Mammary epithelial cell (primary cell): Measurements from ENCODE around the gene UPB1.

Experiments used
- EZH2 ChIP-seq: IDR thresholded peaks from 2 replicates; pipeline ENCODE4 v1.6.1; 2012; ENCODE audit warnings: low read length, inconsistent platforms, borderline replicate concordance
- TF ChIP-seq, protein P1 (sequence below), 2 donors: IDR thresholded peaks in 1 of 2; conservative IDR thresholded peaks in 1 of 2; 2 replicates each; pipeline ENCODE4 v1.5.1; 2011 to 2012; ENCODE audit warnings: inconsistent platforms in 2 of 2, low read length in 2 of 2, mild to moderate bottlenecking in 2 of 2, control low read depth in 1 of 2, low read depth in 1 of 2; ENCODE audit not compliant: insufficient read depth in 1 of 2; ENCODE audit errors: extremely low read depth in 1 of 2

DNA sequence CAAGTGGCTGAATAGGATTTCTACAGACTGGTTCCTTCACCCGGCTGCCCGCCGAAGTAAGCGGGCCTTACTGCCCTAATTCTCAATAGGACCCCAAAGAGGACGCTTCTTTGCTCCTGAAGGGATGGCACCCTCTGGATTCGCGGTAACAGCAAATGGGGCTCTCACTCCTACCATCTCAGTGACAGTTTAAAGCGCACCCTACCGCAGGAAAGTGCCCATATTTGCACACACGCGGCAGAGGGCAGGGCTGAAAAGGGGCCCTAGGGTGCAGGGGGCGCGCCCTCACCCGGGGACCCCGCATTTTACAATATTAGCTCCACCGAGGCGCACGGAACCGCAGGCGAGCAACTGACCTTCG is 985 bp upstream of the UPB1 start:
- TF ChIP-seq, protein P1, sequence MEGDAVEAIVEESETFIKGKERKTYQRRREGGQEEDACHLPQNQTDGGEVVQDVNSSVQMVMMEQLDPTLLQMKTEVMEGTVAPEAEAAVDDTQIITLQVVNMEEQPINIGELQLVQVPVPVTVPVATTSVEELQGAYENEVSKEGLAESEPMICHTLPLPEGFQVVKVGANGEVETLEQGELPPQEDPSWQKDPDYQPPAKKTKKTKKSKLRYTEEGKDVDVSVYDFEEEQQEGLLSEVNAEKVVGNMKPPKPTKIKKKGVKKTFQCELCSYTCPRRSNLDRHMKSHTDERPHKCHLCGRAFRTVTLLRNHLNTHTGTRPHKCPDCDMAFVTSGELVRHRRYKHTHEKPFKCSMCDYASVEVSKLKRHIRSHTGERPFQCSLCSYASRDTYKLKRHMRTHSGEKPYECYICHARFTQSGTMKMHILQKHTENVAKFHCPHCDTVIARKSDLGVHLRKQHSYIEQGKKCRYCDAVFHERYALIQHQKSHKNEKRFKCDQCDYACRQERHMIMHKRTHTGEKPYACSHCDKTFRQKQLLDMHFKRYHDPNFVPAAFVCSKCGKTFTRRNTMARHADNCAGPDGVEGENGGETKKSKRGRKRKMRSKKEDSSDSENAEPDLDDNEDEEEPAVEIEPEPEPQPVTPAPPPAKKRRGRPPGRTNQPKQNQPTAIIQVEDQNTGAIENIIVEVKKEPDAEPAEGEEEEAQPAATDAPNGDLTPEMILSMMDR (conservative IDR thresholded peaks at IDR 0.05 in 1 of 2, IDR thresholded peaks at IDR 0.05 in 1 of 2; ENCODE audit: extremely low read depth in 1 of 2, insufficient read depth in 1 of 2, low read depth in 1 of 2, low read length in 2 of 2), result no peak
- no peak for TF ChIP-seq EZH2
